H1 (cell line): ENCODE data around the gene MPPED2. TPM values are rescaled to one million over a fixed set of nuclear protein-coding genes. Genes with fewer than 3 reads are reported as not detected.
A peak's percentile ranks its signal among the peaks of the same experiment; 100 is the strongest.

Source experiments
- CTCF ChIA-PET: fragments of 300-600 bp; sonication (Branson Sonifier 250); formaldehyde crosslinking; loops from one replicate; lab custom pipeline; 2021; ENCODE audit not compliant: partially characterized antibody; lab: Charles Lee
- POLR2A ChIA-PET: fragments of 300-600 bp; sonication (Branson Sonifier 250); formaldehyde crosslinking; loops from one replicate; lab custom pipeline; 2021; ENCODE audit warnings: inconsistent platforms; ENCODE audit not compliant: partially characterized antibody; lab: Charles Lee
- DNase-seq, 2 experiments: peaks; one replicate each; pipeline versions ENCODE4 v3.0.0 to v3.0.0-alpha.2; 2010 to 2022; ENCODE audit warnings: low spot score in 2 of 2, low read depth in 1 of 2, mixed read lengths in 1 of 2
- FAIRE-seq: peaks from 2 replicates; lab custom pipeline; 2011; peaks lifted over from hg19 to GRCh38; lab: Jason Lieb, UNC
- H2AFZ ChIP-seq: 2 replicates; pipeline ENCODE4 v1.8.1; 2012; ENCODE audit warnings: low read length, inconsistent platforms
- H2AK5ac ChIP-seq: 2 replicates; pipeline ENCODE4 v1.6.1; 2013; ENCODE audit warnings: low read depth, low read length
- H2BK120ac ChIP-seq: replicated peaks from 2 replicates; pipeline ENCODE3; 2013; ENCODE audit warnings: low read depth, low read length, inconsistent platforms
- H2BK12ac ChIP-seq: 2 replicates; pipeline ENCODE4 v1.6.1; 2013; ENCODE audit warnings: low read depth, low read length
- H2BK15ac ChIP-seq: 2 replicates; pipeline ENCODE4 v1.6.1; 2013; ENCODE audit warnings: low read length
- H2BK20ac ChIP-seq: 2 replicates; pipeline ENCODE4 v1.6.1; 2013; ENCODE audit warnings: low read length
- H2BK5ac ChIP-seq: 2 replicates; pipeline ENCODE4 v1.6.1; 2013; ENCODE audit warnings: low read depth, low read length
- H3K14ac ChIP-seq: 2 replicates; pipeline ENCODE4 v1.6.1; 2013; ENCODE audit warnings: inconsistent platforms; ENCODE audit not compliant: insufficient read length
- H3K18ac ChIP-seq: 2 replicates; pipeline ENCODE4 v1.6.1; 2013; ENCODE audit warnings: low read length; ENCODE audit errors: extremely low read depth
- H3K23ac ChIP-seq: 2 replicates; pipeline ENCODE4 v1.6.1; 2013; ENCODE audit warnings: inconsistent platforms; ENCODE audit not compliant: insufficient read length
- H3K23me2 ChIP-seq: 2 replicates; pipeline ENCODE4 v1.6.1; 2013; ENCODE audit warnings: low read depth, low read length
- H3K27ac ChIP-seq: 2 replicates; pipeline ENCODE4 v1.6.1; 2011; ENCODE audit warnings: low read depth, low read length, inconsistent platforms
- H3K27me3 ChIP-seq, 4 experiments: replicated peaks in 1 of 4; 1 replicate in 1 of 4; 2 replicates in 3 of 4; pipeline versions ENCODE4 v1.6.1 to v1.8.1; 2011 to 2013; ENCODE audit warnings: low read length in 3 of 4, mild to moderate bottlenecking in 3 of 4, inconsistent platforms in 2 of 4, mixed read lengths in 2 of 4, moderate library complexity in 1 of 4; ENCODE audit not compliant: control insufficient read depth in 3 of 4, insufficient read depth in 3 of 4; ENCODE audit errors: extremely low read depth in 1 of 4
- H3K36me3 ChIP-seq, 4 experiments: 2 replicates each; pipeline versions ENCODE4 v1.6.1 to v1.8.1; 2011 to 2013; ENCODE audit warnings: mild to moderate bottlenecking in 4 of 4, low read length in 3 of 4, moderate library complexity in 2 of 4, control low read depth in 1 of 4, inconsistent platforms in 1 of 4; ENCODE audit not compliant: insufficient read depth in 4 of 4, control insufficient read depth in 2 of 4
- H3K4ac ChIP-seq: replicated peaks from 2 replicates; pipeline ENCODE3; 2013; ENCODE audit warnings: low read length, low read depth, mixed read lengths, inconsistent platforms; ENCODE audit not compliant: insufficient read length
- H3K4me1 ChIP-seq, 4 experiments: replicated peaks in 1 of 4; 1 replicate in 1 of 4; 2 replicates in 3 of 4; pipeline versions ENCODE4 v1.6.1 to v1.8.1; 2011 to 2013; ENCODE audit warnings: low read length in 3 of 4, inconsistent platforms in 2 of 4, mixed read lengths in 1 of 4; ENCODE audit not compliant: insufficient read depth in 4 of 4, control insufficient read depth in 3 of 4
- H3K4me2 ChIP-seq, 2 experiments: 2 replicates each; pipeline versions ENCODE4 v1.6.1 to v1.8.1; 2011 to 2013; ENCODE audit warnings: low read depth in 2 of 2, low read length in 2 of 2, control low read depth in 1 of 2, inconsistent platforms in 1 of 2, mild to moderate bottlenecking in 1 of 2; ENCODE audit not compliant: insufficient read depth in 1 of 2
- H3K4me3 ChIP-seq, 4 experiments: fragments of 200-600, 300-600 bp in 1 of 4; sonication (generic), shearing (Covaris generic), sonication (Bioruptor Twin) in 1 of 4; 2 replicates each; pipeline versions ENCODE4 v1.5.1 to v1.8.1; 2011 to 2016; ENCODE audit warnings: low read length in 4 of 4, low read depth in 3 of 4, control low read depth in 2 of 4, inconsistent platforms in 2 of 4, mild to moderate bottlenecking in 2 of 4, mixed read lengths in 1 of 4, moderate library complexity in 1 of 4; ENCODE audit not compliant: insufficient read depth in 2 of 4; ENCODE audit errors: extremely low read depth in 1 of 4
- H3K56ac ChIP-seq: replicated peaks from 2 replicates; pipeline ENCODE3; 2013; ENCODE audit warnings: low read depth, mild to moderate bottlenecking, mixed read lengths, low read length, inconsistent platforms; ENCODE audit not compliant: insufficient read length
- H3K79me1 ChIP-seq: 2 replicates; pipeline ENCODE4 v1.6.1; 2013; ENCODE audit warnings: low read depth, low read length, control low read depth
- H3K79me2 ChIP-seq, 2 experiments: 2 replicates each; pipeline versions ENCODE4 v1.6.1 to v1.8.1; 2012 to 2013; ENCODE audit warnings: low read length in 2 of 2, mild to moderate bottlenecking in 2 of 2, inconsistent platforms in 1 of 2; ENCODE audit not compliant: insufficient read depth in 2 of 2, control insufficient read depth in 1 of 2
- H3K9ac ChIP-seq, 4 experiments: replicated peaks in 1 of 4; 1 replicate in 1 of 4; 2 replicates in 3 of 4; pipeline versions ENCODE4 v1.6.1 to v1.8.1; 2011 to 2013; ENCODE audit warnings: low read depth in 3 of 4, low read length in 3 of 4, control low read depth in 2 of 4, mild to moderate bottlenecking in 2 of 4, moderate library complexity in 2 of 4, inconsistent platforms in 1 of 4; ENCODE audit errors: extremely low read depth in 1 of 4
- H3K9me3 ChIP-seq, 2 experiments: 2 replicates each; pipeline versions ENCODE4 v1.6.1 to v1.8.1; 2012 to 2013; ENCODE audit warnings: mild to moderate bottlenecking in 2 of 2, moderate library complexity in 2 of 2, control low read depth in 1 of 2, inconsistent platforms in 1 of 2, low read depth in 1 of 2, low read length in 1 of 2, mixed read lengths in 1 of 2; ENCODE audit not compliant: insufficient read depth in 2 of 2
- H4K20me1 ChIP-seq, 2 experiments: replicated peaks in 1 of 2; 2 replicates each; pipeline versions ENCODE3 to v1.8.1; 2011 to 2013; ENCODE audit warnings: inconsistent platforms in 2 of 2, low read length in 2 of 2, mild to moderate bottlenecking in 1 of 2; ENCODE audit not compliant: insufficient read depth in 2 of 2, control insufficient read depth in 1 of 2
- H4K5ac ChIP-seq: 2 replicates; pipeline ENCODE4 v1.6.1; 2013; ENCODE audit warnings: low read length, low read depth, mixed read lengths, inconsistent platforms; ENCODE audit not compliant: insufficient read length
- H4K8ac ChIP-seq: 2 replicates; pipeline ENCODE4 v1.8.0; 2013; ENCODE audit warnings: mild to moderate bottlenecking, moderate library complexity, low read length, inconsistent platforms; ENCODE audit not compliant: insufficient read depth; ENCODE audit errors: extremely low read depth
- H4K91ac ChIP-seq: replicated peaks from 2 replicates; pipeline ENCODE3; 2013; ENCODE audit warnings: low read length, mixed read lengths, inconsistent platforms; ENCODE audit not compliant: insufficient read length
- BCL11A ChIP-seq, 2 experiments: IDR thresholded peaks; one replicate each; pipeline ENCODE4 v1.6.1; 2011; ENCODE audit warnings: low read depth in 2 of 2, low read length in 2 of 2, mild to moderate bottlenecking in 2 of 2
- CEBPB ChIP-seq: IDR thresholded peaks from 2 replicates; pipeline ENCODE4 v1.6.1; 2012; ENCODE audit warnings: low read depth, low read length
- CREB1 ChIP-seq: IDR thresholded peaks from 2 replicates; pipeline ENCODE4 v1.6.1; 2012; ENCODE audit warnings: inconsistent platforms
- NANOG ChIP-seq: IDR thresholded peaks from 2 replicates; pipeline ENCODE4 v1.6.1; 2011; ENCODE audit warnings: low read length, low read depth, mild to moderate bottlenecking, inconsistent platforms; ENCODE audit not compliant: insufficient read depth, poor library complexity, severe bottlenecking
- POLR2AphosphoS5 ChIP-seq: IDR thresholded peaks from 2 replicates; pipeline ENCODE4 v1.6.1; 2011; ENCODE audit warnings: low read depth, low read length
- RAD21 ChIP-seq, 2 experiments: IDR thresholded peaks in 1 of 2; conservative IDR thresholded peaks in 1 of 2; 2 replicates each; pipeline ENCODE4 v1.6.1; 2011; ENCODE audit warnings: low read depth in 2 of 2, low read length in 2 of 2, improper control_type of control experiment in 1 of 2, inconsistent platforms in 1 of 2, mild to moderate bottlenecking in 1 of 2, moderate library complexity in 1 of 2
- SIX5 ChIP-seq: IDR thresholded peaks from 2 replicates; pipeline ENCODE4 v1.6.1; 2011; ENCODE audit warnings: mild to moderate bottlenecking, low read depth, low read length
- TEAD4 ChIP-seq: IDR thresholded peaks from 2 replicates; pipeline ENCODE4 v1.6.1; 2012; ENCODE audit warnings: low read depth, low read length, inconsistent platforms, mixed read lengths
- YY1 ChIP-seq: IDR thresholded peaks from 2 replicates; pipeline ENCODE4 v1.6.1; 2011; ENCODE audit warnings: low read depth, mild to moderate bottlenecking, low read length
- WGBS, 2 experiments: shearing (Covaris generic) in 1 of 2; methylation state at CpG; one replicate each; pipeline versions ENCODE4 v1.1.6 to v1.1.7; 2013 to 2015; ENCODE audit warnings: low lambda C conversion rate in 2 of 2, mixed read lengths in 2 of 2, inconsistent platforms in 1 of 2, low coverage in 1 of 2, missing lambda C conversion rate in 1 of 2; ENCODE audit not compliant: insufficient replicate concordance in 2 of 2, insufficient coverage in 1 of 2, insufficient read length in 1 of 2; ENCODE audit errors: extremely low coverage in 1 of 2, missing lambda C conversion rate in 1 of 2; 5-methylcytosine and 5-hydroxymethylcytosine counted together
- polyA plus RNA-seq, 7 experiments: library from polyadenylated mRNA; depleted of rRNA in 3 of 7; stranded (reverse) in 5 of 7; unstranded in 2 of 7; fragments of >200 nt in 5 of 7; fragments of 200-250 nt in 2 of 7; gene quantifications; 1 replicate in 5 of 7; 2 replicates in 1 of 7; 4 replicates in 1 of 7; pipeline versions ENCODE4 v1.2.1 to v1.2.3, GENCODE V29; 2011 to 2013; ENCODE audit warnings: missing spikeins in 2 of 7, mixed read lengths in 2 of 7
- total RNA-seq: library from RNA; stranded (reverse); fragmentation: NEBNext Ultra II Directional; extraction: Animal tissue kit (Norgen Biotek cat#: 25700); gene quantifications from 2 replicates; pipeline ENCODE4 v1.2.1, GENCODE V29; 2021
- TF ChIP-seq, protein P1 (sequence below): IDR thresholded peaks from 2 replicates; pipeline ENCODE4 v1.6.1; 2011; ENCODE audit warnings: low read depth, mild to moderate bottlenecking, low read length; ENCODE audit not compliant: insufficient read depth
- TF ChIP-seq, protein P2 (sequence below): IDR thresholded peaks from 2 replicates; pipeline ENCODE4 v1.6.1; 2011; ENCODE audit warnings: low read length, improper control_type of control experiment

Gene MPPED2
- total and polyA plus RNA-seq, 2 of the 8 experiments (the other 6 are each of a cell fraction or from before 2014, with no cell fraction given), result 1.3 to 3.5 TPM

DNA sequence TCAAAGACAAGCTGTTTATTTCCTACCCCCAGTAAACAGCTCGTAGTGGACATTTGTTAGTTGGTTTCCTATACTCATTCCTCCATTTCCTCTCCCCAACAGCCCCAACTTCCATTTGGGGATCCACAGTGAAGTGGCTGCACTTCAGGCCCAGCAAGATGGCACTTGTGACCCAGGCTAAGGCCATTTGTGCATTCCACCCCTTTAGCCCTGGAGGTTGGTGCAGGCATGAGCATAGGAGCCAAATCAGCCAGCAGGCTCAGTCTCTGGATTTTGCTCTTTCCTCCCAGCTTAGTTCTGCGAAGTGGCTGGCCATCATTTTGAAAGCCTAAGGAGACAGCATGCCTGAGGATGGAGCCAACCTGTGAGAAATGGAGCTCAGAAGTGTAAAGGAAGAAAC lies 122.9 kb downstream of the MPPED2 start:
- H4K91ac ChIP-seq, result no peak overlapping the region
- H3K23me2 ChIP-seq, result no peaks in the 10 kb centered on the region
- FAIRE-seq, result no peak
- H3K4me1 ChIP-seq, result peaks cover 0 to 17% (median 4%) of the 10 kb centered on the region in 4 experiments; a peak in 3 of 7 replicates
- H3K27ac ChIP-seq, result no peak overlapping the region
- H3K9me3 ChIP-seq, result no peaks in the 10 kb centered on the region
- no peak overlapping the region for H3K4ac ChIP-seq
- H2BK5ac ChIP-seq, result no peak overlapping the region
- H3K23ac ChIP-seq, result no peak overlapping the region
- H2BK120ac ChIP-seq, result no peak overlapping the region
- DNase-seq, result no peak
- 83% methylated on average over 2 of the region's 2 CpGs; no CpG with 5 or more reads in 1 of the 2 experiments for WGBS, 2 experiments
- H3K18ac ChIP-seq, result no peak overlapping the region
- POLR2A ChIA-PET, result no interaction called here
- no peaks in the 10 kb centered on the region for H3K36me3 ChIP-seq
- H2AFZ ChIP-seq, result no peak overlapping the region
- H3K14ac ChIP-seq, result no peak overlapping the region
- H3K56ac ChIP-seq, result no peak overlapping the region
- no peak overlapping the region for H3K4me3 ChIP-seq
- H3K27me3 ChIP-seq, result no peaks in the 10 kb centered on the region
- TF ChIP-seq NANOG (no peak), RAD21 (IDR thresholded peaks at IDR 0.05 in 1 of 2, conservative IDR thresholded peaks at IDR 0.05 in 1 of 2; ENCODE audit: low read depth in 2 of 2, low read length in 2 of 2) (no peak; a peak in 1 of 4 replicates), YY1 (peak; percentile 39; the same call in 1 of the 2 replicates), TEAD4 (0 out of 2 replicates have a peak, but pooled peaks have one; percentile 4), POLR2AphosphoS5 (no peak), CREB1 (no peak), BCL11A (IDR thresholded peaks at IDR 0.05; ENCODE audit: low read depth in 2 of 2, low read length in 2 of 2) (no peak), CEBPB (no peak), SIX5 (no peak)
- TF ChIP-seq, protein P1, sequence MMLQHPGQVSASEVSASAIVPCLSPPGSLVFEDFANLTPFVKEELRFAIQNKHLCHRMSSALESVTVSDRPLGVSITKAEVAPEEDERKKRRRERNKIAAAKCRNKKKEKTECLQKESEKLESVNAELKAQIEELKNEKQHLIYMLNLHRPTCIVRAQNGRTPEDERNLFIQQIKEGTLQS, result no peak
- TF ChIP-seq, protein P2, sequence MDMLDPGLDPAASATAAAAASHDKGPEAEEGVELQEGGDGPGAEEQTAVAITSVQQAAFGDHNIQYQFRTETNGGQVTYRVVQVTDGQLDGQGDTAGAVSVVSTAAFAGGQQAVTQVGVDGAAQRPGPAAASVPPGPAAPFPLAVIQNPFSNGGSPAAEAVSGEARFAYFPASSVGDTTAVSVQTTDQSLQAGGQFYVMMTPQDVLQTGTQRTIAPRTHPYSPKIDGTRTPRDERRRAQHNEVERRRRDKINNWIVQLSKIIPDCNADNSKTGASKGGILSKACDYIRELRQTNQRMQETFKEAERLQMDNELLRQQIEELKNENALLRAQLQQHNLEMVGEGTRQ, result no peak
- H4K5ac ChIP-seq, result no peak overlapping the region
- H2AK5ac ChIP-seq, result no peak overlapping the region
- no peak overlapping the region for H2BK12ac ChIP-seq
- H3K4me2 ChIP-seq, result no peak overlapping the region
- H4K20me1 ChIP-seq, result no peaks in the 10 kb centered on the region
- no peak overlapping the region for H4K8ac ChIP-seq
- H2BK15ac ChIP-seq, result 0 out of 2 replicates have a peak overlapping the region, but pooled peaks have one; percentile 36
- CTCF ChIA-PET, result interaction anchor here (0.7 to 1.5 kb wide), 4 partner anchors 34 to 123 kb away, joined by 3 read pairs; no protein-coding TSS in a partner anchor
- no peak overlapping the region for H3K9ac ChIP-seq
- H3K79me2 ChIP-seq, result no peaks in the 10 kb centered on the region
- no peak overlapping the region for H2BK20ac ChIP-seq
- H3K79me1 ChIP-seq, result no peaks in the 10 kb centered on the region; the same call in 1 of the 2 replicates
